ENCODE measurements around the gene CDK12. TPM values are rescaled to one million over a fixed set of nuclear protein-coding genes. Genes with fewer than 3 reads are reported as not detected.

The CDK12 gene
- total and polyA plus RNA-seq, 9 of the 15 experiments (the other 6 are each of a cell fraction or from before 2014, with no cell fraction given), result 3.4 to 65.6 (median 36.8) TPM

DNA sequence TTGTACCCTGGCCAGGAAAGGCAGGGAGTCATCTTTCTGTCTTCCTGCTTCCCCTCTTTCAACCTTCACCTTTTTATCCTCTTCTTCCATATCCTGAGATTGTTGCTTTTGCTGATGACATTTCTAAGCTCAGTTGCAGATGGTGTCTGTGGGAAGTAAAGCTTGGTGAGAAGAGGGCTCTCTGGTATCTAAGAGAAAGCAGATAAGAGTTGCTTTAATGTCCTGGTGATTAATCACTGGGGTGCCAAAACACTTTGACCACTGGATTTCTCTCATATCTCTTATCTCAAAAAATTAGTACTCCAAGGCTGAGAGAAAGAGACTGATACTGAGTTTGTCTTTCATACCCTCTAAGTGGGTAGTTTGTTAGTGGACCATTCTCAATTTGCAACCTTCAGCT, 75.2 kb downstream of the CDK12 start (continued):
- TF ChIP-seq BRF2 (IDR thresholded peaks at IDR 0.05; ENCODE audit: borderline replicate concordance, insufficient read depth, insufficient read length) (no peak), NELFE (IDR thresholded peaks at IDR 0.05; ENCODE audit: insufficient read depth, insufficient read length) (no peak), MTA1 (IDR thresholded peaks at IDR 0.05; ENCODE audit: borderline replicate concordance) (0 out of 2 replicates have a peak, but pooled peaks have one; percentile 34), ZBTB7A (IDR thresholded peaks at IDR 0.05; ENCODE audit: borderline replicate concordance, control insufficient read depth, low read depth, low read length) (no peak), CTCF (IDR thresholded peaks at IDR 0.05 in 2 of 3, conservative IDR thresholded peaks at IDR 0.05 in 1 of 3; ENCODE audit: insufficient read depth in 2 of 3, low read depth in 1 of 3, low read length in 3 of 3) (no peak), MTF1 (CRISPR knock-in tag; IDR thresholded peaks at IDR 0.05; ENCODE audit: borderline replicate concordance) (no peak), SMARCE1 (IDR thresholded peaks at IDR 0.05) (peak; percentile 71; the same call in 1 of the 2 replicates), SMARCA4 (IDR thresholded peaks at IDR 0.05) (peak; percentile 58; the same call in 1 of the 2 replicates), ZC3H8 (IDR thresholded peaks at IDR 0.05) (no peak), SOX6 (IDR thresholded peaks at IDR 0.05) (no peak), MAZ (CRISPR knock-in tag; conservative IDR thresholded peaks at IDR 0.05 in 1 of 2, IDR thresholded peaks at IDR 0.05 in 1 of 2) (no peak), YBX1 (IDR thresholded peaks at IDR 0.05) (no peak), XRCC3 (IDR thresholded peaks at IDR 0.05) (no peak)
- TF ChIP-seq, protein P1, sequence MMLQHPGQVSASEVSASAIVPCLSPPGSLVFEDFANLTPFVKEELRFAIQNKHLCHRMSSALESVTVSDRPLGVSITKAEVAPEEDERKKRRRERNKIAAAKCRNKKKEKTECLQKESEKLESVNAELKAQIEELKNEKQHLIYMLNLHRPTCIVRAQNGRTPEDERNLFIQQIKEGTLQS (IDR thresholded peaks at IDR 0.05), result peak; percentile 59; the same call in 1 of the 2 replicates
- TF ChIP-seq, protein P1 (CRISPR knock-in tag; conservative IDR thresholded peaks at IDR 0.05), result no peak
- TF ChIP-seq, protein P2, sequence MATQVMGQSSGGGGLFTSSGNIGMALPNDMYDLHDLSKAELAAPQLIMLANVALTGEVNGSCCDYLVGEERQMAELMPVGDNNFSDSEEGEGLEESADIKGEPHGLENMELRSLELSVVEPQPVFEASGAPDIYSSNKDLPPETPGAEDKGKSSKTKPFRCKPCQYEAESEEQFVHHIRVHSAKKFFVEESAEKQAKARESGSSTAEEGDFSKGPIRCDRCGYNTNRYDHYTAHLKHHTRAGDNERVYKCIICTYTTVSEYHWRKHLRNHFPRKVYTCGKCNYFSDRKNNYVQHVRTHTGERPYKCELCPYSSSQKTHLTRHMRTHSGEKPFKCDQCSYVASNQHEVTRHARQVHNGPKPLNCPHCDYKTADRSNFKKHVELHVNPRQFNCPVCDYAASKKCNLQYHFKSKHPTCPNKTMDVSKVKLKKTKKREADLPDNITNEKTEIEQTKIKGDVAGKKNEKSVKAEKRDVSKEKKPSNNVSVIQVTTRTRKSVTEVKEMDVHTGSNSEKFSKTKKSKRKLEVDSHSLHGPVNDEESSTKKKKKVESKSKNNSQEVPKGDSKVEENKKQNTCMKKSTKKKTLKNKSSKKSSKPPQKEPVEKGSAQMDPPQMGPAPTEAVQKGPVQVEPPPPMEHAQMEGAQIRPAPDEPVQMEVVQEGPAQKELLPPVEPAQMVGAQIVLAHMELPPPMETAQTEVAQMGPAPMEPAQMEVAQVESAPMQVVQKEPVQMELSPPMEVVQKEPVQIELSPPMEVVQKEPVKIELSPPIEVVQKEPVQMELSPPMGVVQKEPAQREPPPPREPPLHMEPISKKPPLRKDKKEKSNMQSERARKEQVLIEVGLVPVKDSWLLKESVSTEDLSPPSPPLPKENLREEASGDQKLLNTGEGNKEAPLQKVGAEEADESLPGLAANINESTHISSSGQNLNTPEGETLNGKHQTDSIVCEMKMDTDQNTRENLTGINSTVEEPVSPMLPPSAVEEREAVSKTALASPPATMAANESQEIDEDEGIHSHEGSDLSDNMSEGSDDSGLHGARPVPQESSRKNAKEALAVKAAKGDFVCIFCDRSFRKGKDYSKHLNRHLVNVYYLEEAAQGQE (IDR thresholded peaks at IDR 0.05; ENCODE audit: borderline replicate concordance), result no peak
- TF ChIP-seq, protein P2 (CRISPR knock-in tag; IDR thresholded peaks at IDR 0.05; ENCODE audit: low read depth), result no peak

Data from K562 (cell line).